OCI-LY3 (cell line): ENCODE measurements around the gene CRELD2.

Source experiments
- H2AFZ ChIP-seq: fragments of 200-600, 300-600 bp; shearing (Covaris generic); 2 replicates; pipeline ENCODE4 v1.6.0; 2014; ENCODE audit warnings: antibody characterized with exemption, low read depth, low read length
- H3K27ac ChIP-seq: fragments of 200-600, 300-600 bp; sonication (generic); 2 replicates; pipeline ENCODE4 v1.5.1; 2014; ENCODE audit warnings: mild to moderate bottlenecking, low read length, moderate library complexity, mixed read lengths
- H3K27me3 ChIP-seq: fragments of 200-600, 300-600 bp; sonication (generic); 2 replicates; pipeline ENCODE4 v1.6.1; 2014; ENCODE audit warnings: low read depth, low read length, mixed read lengths
- H3K36me3 ChIP-seq: fragments of 200-600, 300-600 bp; sonication (generic); replicated peaks from 2 replicates; pipeline ENCODE3; 2014; ENCODE audit warnings: low read depth, low read length, mixed read lengths
- H3K4me1 ChIP-seq: fragments of 300-600, 200-600 bp; sonication (generic); 2 replicates; pipeline ENCODE4 v1.6.1; 2014; ENCODE audit warnings: low read length, mixed read lengths
- H3K4me2 ChIP-seq: fragments of 200-600, 300-600 bp; sonication (generic); 2 replicates; pipeline ENCODE4 v1.6.1; 2014; ENCODE audit warnings: low read length, mixed read lengths
- H3K4me3 ChIP-seq: fragments of 300-600, 200-600 bp; sonication (generic); 2 replicates; pipeline ENCODE4 v1.5.1; 2014; ENCODE audit warnings: antibody characterized with exemption, mild to moderate bottlenecking, low read length, moderate library complexity
- H3K79me2 ChIP-seq: fragments of 300-600, 200-600 bp; shearing (Covaris generic); 2 replicates; pipeline ENCODE4 v1.6.1; 2014; ENCODE audit warnings: mild to moderate bottlenecking, low read length, mixed read lengths
- H3K9ac ChIP-seq: fragments of 300-600, 200-600 bp; shearing (Covaris generic); 2 replicates; pipeline ENCODE4 v1.6.0; 2014; ENCODE audit warnings: mild to moderate bottlenecking, low read length, moderate library complexity
- H3K9me3 ChIP-seq: fragments of 200-600, 300-600 bp; shearing (Covaris generic); 2 replicates; pipeline ENCODE4 v1.6.1; 2014; ENCODE audit warnings: low read length, mixed read lengths; ENCODE audit not compliant: insufficient read depth
- H4K20me1 ChIP-seq: fragments of 200-600, 300-600 bp; sonication (generic); 2 replicates; pipeline ENCODE4 v1.6.1; 2016; ENCODE audit warnings: low read length, mixed read lengths; ENCODE audit not compliant: insufficient read depth
- CTCF ChIP-seq: fragments of 200-600, 300-600 bp; sonication (generic); IDR thresholded peaks from 2 replicates; pipeline ENCODE4 v1.5.1; 2014; ENCODE audit warnings: antibody characterized with exemption, low read length, low read depth
- EZH2phosphoT487 ChIP-seq: fragments of 200-600 bp; shearing (Covaris generic); IDR thresholded peaks from 2 replicates; pipeline ENCODE4 v1.6.1; 2018; ENCODE audit warnings: antibody characterized with exemption, mixed run types, low read depth

CRELD2 gene

GRCh38 chr22:49909476-49910205 lies 8.8 kb upstream of the CRELD2 start:
- H3K4me3 ChIP-seq: no peak overlapping the region
- TF ChIP-seq EZH2phosphoT487: no peak
- no peak for TF ChIP-seq CTCF
- no peak overlapping the region for H3K27ac ChIP-seq
- no peak overlapping the region for H2AFZ ChIP-seq
- no peaks in the 10 kb centered on the region for H3K79me2 ChIP-seq
- no peak overlapping the region for H3K9ac ChIP-seq
- no peaks in the 10 kb centered on the region for H3K4me1 ChIP-seq
- H3K36me3 ChIP-seq: no peaks in the 10 kb centered on the region
- H3K27me3 ChIP-seq: no peaks in the 10 kb centered on the region
- no peaks in the 10 kb centered on the region for H3K9me3 ChIP-seq
- no peaks in the 10 kb centered on the region for H4K20me1 ChIP-seq
- H3K4me2 ChIP-seq: no peak overlapping the region

GRCh38 chr22:49910229-49911155 lies 7.9 kb upstream of the CRELD2 start:
- H3K9me3 ChIP-seq: no peaks in the 10 kb centered on the region
- no peaks in the 10 kb centered on the region for H3K79me2 ChIP-seq
- no peak overlapping the region for H3K4me3 ChIP-seq
- no peak overlapping the region for H3K27ac ChIP-seq
- H2AFZ ChIP-seq: no peak overlapping the region
- no peak overlapping the region for H3K4me2 ChIP-seq
- TF ChIP-seq CTCF (no peak), EZH2phosphoT487 (no peak)
- H3K27me3 ChIP-seq: no peaks in the 10 kb centered on the region
- no peak overlapping the region for H3K9ac ChIP-seq
- no peaks in the 10 kb centered on the region for H3K36me3 ChIP-seq
- no peaks in the 10 kb centered on the region for H4K20me1 ChIP-seq
- no peaks in the 10 kb centered on the region for H3K4me1 ChIP-seq

- Histone ChIP-seq H3K4me1 (0 out of 2 replicates have a peak, but pooled peaks cover 2% of the 10 kb centered on the region), H4K20me1 (no peaks in the 10 kb centered on the region), H3K36me3 (no peaks in the 10 kb centered on the region), H3K27me3 (no peaks in the 10 kb centered on the region), H3K79me2 (no peaks in the 10 kb centered on the region), H3K27ac (no peak overlapping the region), H3K4me2 (no peak overlapping the region), H2AFZ (no peak overlapping the region), H3K9ac (no peak overlapping the region), H3K4me3 (no peak overlapping the region), H3K9me3 (no peaks in the 10 kb centered on the region)
- TF ChIP-seq CTCF (no peak), EZH2phosphoT487 (no peak)
Measured at GRCh38 chr22:49911881-49912625, 6.4 kb upstream of the CRELD2 start.

- Histone ChIP-seq H3K9me3 (no peaks in the 10 kb centered on the region), H3K4me3 (no peak overlapping the region), H3K79me2 (no peaks in the 10 kb centered on the region), H3K27me3 (no peaks in the 10 kb centered on the region), H3K36me3 (no peaks in the 10 kb centered on the region), H2AFZ (no peak overlapping the region), H3K4me1 (0 out of 2 replicates have a peak, but pooled peaks cover 5% of the 10 kb centered on the region), H3K27ac (no peak overlapping the region), H3K4me2 (no peak overlapping the region), H3K9ac (no peak overlapping the region), H4K20me1 (no peaks in the 10 kb centered on the region)
- no peak for TF ChIP-seq CTCF
- no peak for TF ChIP-seq EZH2phosphoT487
Measured at GRCh38 chr22:49913026-49913425, 5.4 kb upstream of the CRELD2 start.
